ENCODE data around the gene HTD2. TPM values are rescaled to one million over a fixed set of nuclear protein-coding genes. Genes with fewer than 3 reads are reported as not detected.

HTD2 gene
- total RNA-seq, 1 experiment from 2014 or later, result 13.5 TPM

DNA sequence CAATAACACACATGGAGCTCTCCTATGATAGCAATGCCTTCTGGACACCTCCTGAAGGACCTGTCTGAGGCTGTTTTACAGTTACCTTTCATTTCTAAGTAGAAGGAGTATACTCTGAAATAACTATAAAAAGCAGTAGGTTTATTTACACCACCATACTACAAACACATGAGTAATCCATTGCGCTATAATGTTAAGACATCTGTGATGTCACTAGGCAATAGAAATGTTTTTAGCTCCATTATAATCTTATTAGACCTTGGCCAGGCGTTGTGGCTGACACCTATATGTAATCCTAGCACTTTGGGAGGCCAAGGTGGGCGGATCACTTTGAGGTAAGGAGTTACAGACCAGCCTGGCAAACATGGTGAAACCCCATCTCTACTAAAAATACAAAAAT, 51.1 kb downstream of the HTD2 start:
- ChIA-PET POLR2A (no interaction called here), RAD21 (ENCODE audit: low non-redundant PET in 1 of 2, low total read pairs in 2 of 2, uncharacterized antibody in 2 of 2, unreplicated experiment in 2 of 2) (no interaction called here), CTCF (no interaction called here)
- no peaks in the 10 kb centered on the region for H3K27me3 ChIP-seq (ENCODE audit: insufficient read depth, low read length)
- intact Hi-C loops (cut with micrococcal nuclease), result no loop called here
- H3K9me3 ChIP-seq (ENCODE audit: control insufficient read depth in 1 of 2, insufficient read depth in 1 of 2, low read depth in 1 of 2, low read length in 2 of 2), result no peaks in the 10 kb centered on the region
- H3K79me2 ChIP-seq (ENCODE audit: insufficient read depth, low read length), result no peaks in the 10 kb centered on the region
- no peak overlapping the region for H3K9ac ChIP-seq (ENCODE audit: low read length)
- TF ChIP-seq MAX (IDR thresholded peaks at IDR 0.05), result no peak
- no peak for TF ChIP-seq CBX3 (IDR thresholded peaks at IDR 0.05; ENCODE audit: low read depth)
- no peak for TF ChIP-seq YY1 (IDR thresholded peaks at IDR 0.05; ENCODE audit: extremely low read depth, insufficient replicate concordance, low read depth, low read length)
- no peak for TF ChIP-seq SIN3A (IDR thresholded peaks at IDR 0.05; ENCODE audit: low read depth)
- TF ChIP-seq ELF1 (IDR thresholded peaks at IDR 0.05; ENCODE audit: borderline replicate concordance, low read depth), result no peak
- TF ChIP-seq POLR2AphosphoS5 (IDR thresholded peaks at IDR 0.05; ENCODE audit: low read depth, low read length), result no peak
- no peak for TF ChIP-seq CTCF (IDR thresholded peaks at IDR 0.05 in 2 of 3, conservative IDR thresholded peaks at IDR 0.05 in 1 of 3; ENCODE audit: borderline replicate concordance in 1 of 3, insufficient read depth in 1 of 3, low read depth in 2 of 3, low read length in 2 of 3)
- no peak for TF ChIP-seq EGR1 (IDR thresholded peaks at IDR 0.05; ENCODE audit: low read depth)
- no peak for TF ChIP-seq JUND (IDR thresholded peaks at IDR 0.05)
- TF ChIP-seq SRF (IDR thresholded peaks at IDR 0.05; ENCODE audit: low read depth), result no peak
- TF ChIP-seq, protein P1, sequence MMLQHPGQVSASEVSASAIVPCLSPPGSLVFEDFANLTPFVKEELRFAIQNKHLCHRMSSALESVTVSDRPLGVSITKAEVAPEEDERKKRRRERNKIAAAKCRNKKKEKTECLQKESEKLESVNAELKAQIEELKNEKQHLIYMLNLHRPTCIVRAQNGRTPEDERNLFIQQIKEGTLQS (IDR thresholded peaks at IDR 0.05), result no peak
- no peak for TF ChIP-seq RAD21 (IDR thresholded peaks at IDR 0.05; ENCODE audit: low read depth)
- TF ChIP-seq CEBPB (IDR thresholded peaks at IDR 0.05; ENCODE audit: low read depth), result no peak
- no peak for TF ChIP-seq FOSL1 (IDR thresholded peaks at IDR 0.05; ENCODE audit: low read depth)
- TF ChIP-seq, protein P2, sequence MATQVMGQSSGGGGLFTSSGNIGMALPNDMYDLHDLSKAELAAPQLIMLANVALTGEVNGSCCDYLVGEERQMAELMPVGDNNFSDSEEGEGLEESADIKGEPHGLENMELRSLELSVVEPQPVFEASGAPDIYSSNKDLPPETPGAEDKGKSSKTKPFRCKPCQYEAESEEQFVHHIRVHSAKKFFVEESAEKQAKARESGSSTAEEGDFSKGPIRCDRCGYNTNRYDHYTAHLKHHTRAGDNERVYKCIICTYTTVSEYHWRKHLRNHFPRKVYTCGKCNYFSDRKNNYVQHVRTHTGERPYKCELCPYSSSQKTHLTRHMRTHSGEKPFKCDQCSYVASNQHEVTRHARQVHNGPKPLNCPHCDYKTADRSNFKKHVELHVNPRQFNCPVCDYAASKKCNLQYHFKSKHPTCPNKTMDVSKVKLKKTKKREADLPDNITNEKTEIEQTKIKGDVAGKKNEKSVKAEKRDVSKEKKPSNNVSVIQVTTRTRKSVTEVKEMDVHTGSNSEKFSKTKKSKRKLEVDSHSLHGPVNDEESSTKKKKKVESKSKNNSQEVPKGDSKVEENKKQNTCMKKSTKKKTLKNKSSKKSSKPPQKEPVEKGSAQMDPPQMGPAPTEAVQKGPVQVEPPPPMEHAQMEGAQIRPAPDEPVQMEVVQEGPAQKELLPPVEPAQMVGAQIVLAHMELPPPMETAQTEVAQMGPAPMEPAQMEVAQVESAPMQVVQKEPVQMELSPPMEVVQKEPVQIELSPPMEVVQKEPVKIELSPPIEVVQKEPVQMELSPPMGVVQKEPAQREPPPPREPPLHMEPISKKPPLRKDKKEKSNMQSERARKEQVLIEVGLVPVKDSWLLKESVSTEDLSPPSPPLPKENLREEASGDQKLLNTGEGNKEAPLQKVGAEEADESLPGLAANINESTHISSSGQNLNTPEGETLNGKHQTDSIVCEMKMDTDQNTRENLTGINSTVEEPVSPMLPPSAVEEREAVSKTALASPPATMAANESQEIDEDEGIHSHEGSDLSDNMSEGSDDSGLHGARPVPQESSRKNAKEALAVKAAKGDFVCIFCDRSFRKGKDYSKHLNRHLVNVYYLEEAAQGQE (IDR thresholded peaks at IDR 0.05; ENCODE audit: low read depth), result no peak
- TF ChIP-seq ZNF274 (IDR thresholded peaks at IDR 0.05; ENCODE audit: low read depth, low read length), result no peak
- no peak for TF ChIP-seq ZFX (IDR thresholded peaks at IDR 0.05)
- no peak overlapping the region for H3K4me3 ChIP-seq (replicated peaks in 1 of 2; ENCODE audit: low read depth in 1 of 2, low read length in 2 of 2)
- BruUV-seq (replicated peaks), result no TSS peak
- DNase-seq (ENCODE audit: low read depth, low spot score), result no peak
- no peak overlapping the region for H3K27ac ChIP-seq (ENCODE audit: low read depth, low read length)
- no peak for ATAC-seq
- no peaks in the 10 kb centered on the region for H4K20me1 ChIP-seq (ENCODE audit: insufficient read depth)
- no peak overlapping the region for H2AFZ ChIP-seq (ENCODE audit: low read depth, low read length, poor library complexity, severe bottlenecking)
- no peaks in the 10 kb centered on the region for H3K9me2 ChIP-seq (ENCODE audit: insufficient read depth)
- H3K4me1 ChIP-seq (ENCODE audit: control insufficient read depth in 1 of 2, insufficient read depth in 2 of 2, low read length in 2 of 2), result no peaks in the 10 kb centered on the region
- H3K36me3 ChIP-seq (ENCODE audit: control insufficient read depth in 1 of 2, insufficient read depth in 2 of 2, low read length in 2 of 2), result no peaks in the 10 kb centered on the region
- H3K4me2 ChIP-seq (ENCODE audit: low read length), result no peak overlapping the region
